Type B pancreatic cell (in vitro differentiated cells): ENCODE measurements around the gene LDB3. TPM values are rescaled to one million over a fixed set of nuclear protein-coding genes. Genes with fewer than 3 reads are reported as not detected.
A peak's percentile ranks its signal among the peaks of the same experiment; 100 is the strongest.

ENCODE experiments used
- DNase-seq: peaks from one replicate; pipeline ENCODE4 v3.0.0; 2021; ENCODE audit warnings: mixed read lengths; ENCODE audit not compliant: unreplicated experiment; ENCODE audit errors: extremely low spot score
- H3K27ac Mint-ChIP-seq: 2 replicates; pipeline ENCODE4 v1.8.0; 2021; ENCODE audit warnings: mild to moderate bottlenecking, mixed read lengths
- H3K27me3 Mint-ChIP-seq: 2 replicates; pipeline ENCODE4 v1.8.0; 2021; ENCODE audit warnings: mixed read lengths
- H3K36me3 Mint-ChIP-seq: 2 replicates; pipeline ENCODE4 v1.8.0; 2021; ENCODE audit warnings: mixed read lengths
- H3K4me1 Mint-ChIP-seq: one replicate; pipeline ENCODE4 v1.8.0; 2021; ENCODE audit warnings: mixed read lengths; ENCODE audit not compliant: unreplicated experiment
- H3K4me3 Mint-ChIP-seq: 2 replicates; pipeline ENCODE4 v1.8.0; 2021; ENCODE audit warnings: mild to moderate bottlenecking, mixed read lengths
- H3K9me3 Mint-ChIP-seq: 2 replicates; pipeline ENCODE4 v1.8.0; 2021; ENCODE audit warnings: mixed read lengths
- CTCF ChIP-seq: fragments of 200-600 bp; sonication (generic); conservative IDR thresholded peaks from 2 replicates; pipeline ENCODE4 v1.5.0; 2021; ENCODE audit warnings: antibody characterized with exemption, mild to moderate bottlenecking
- total RNA-seq: library from RNA; stranded (reverse); gene quantifications from 2 replicates; pipeline ENCODE4 v1.2.1, GENCODE V29; 2021; ENCODE audit warnings: low replicate concordance

Gene LDB3
- total RNA-seq, 1 donor from 2014 or later = 0.85 TPM

GRCh38 chr10:86768412-86769062 lies 100.2 kb downstream of the LDB3 start:
- H3K27me3 Mint-ChIP-seq = no peaks in the 10 kb centered on the region
- no peaks in the 10 kb centered on the region for H3K9me3 Mint-ChIP-seq
- H3K4me3 Mint-ChIP-seq = no peak overlapping the region
- H3K4me1 Mint-ChIP-seq = peaks cover 51% of the 10 kb centered on the region
- H3K27ac Mint-ChIP-seq = no peak overlapping the region
- TF ChIP-seq CTCF = no peak
- H3K36me3 Mint-ChIP-seq = peaks cover 11% of the 10 kb centered on the region
- DNase-seq = no peak

GRCh38 chr10:86769991-86770390 lies 101.7 kb downstream of the LDB3 start:
- Mint-ChIP-seq H3K36me3 (peaks cover 7% of the 10 kb centered on the region), H3K4me1 (peaks cover 50% of the 10 kb centered on the region), H3K27me3 (no peaks in the 10 kb centered on the region), H3K27ac (no peak overlapping the region), H3K9me3 (no peaks in the 10 kb centered on the region), H3K4me3 (no peak overlapping the region)
- DNase-seq = no peak
- TF ChIP-seq CTCF = no peak

- Mint-ChIP-seq H3K27ac (no peak overlapping the region), H3K27me3 (no peaks in the 10 kb centered on the region), H3K36me3 (peaks cover 6% of the 10 kb centered on the region), H3K4me1 (peaks cover 52% of the 10 kb centered on the region), H3K4me3 (no peak overlapping the region), H3K9me3 (no peaks in the 10 kb centered on the region)
- no peak for DNase-seq
- TF ChIP-seq CTCF = no peak
Measured at GRCh38 chr10:86770412-86770960, 102.2 kb downstream of the LDB3 start.

GRCh38 chr10:86773498-86773897 lies 105.2 kb downstream of the LDB3 start:
- Mint-ChIP-seq H3K27ac (no peak overlapping the region), H3K9me3 (no peaks in the 10 kb centered on the region), H3K36me3 (no peaks in the 10 kb centered on the region), H3K4me1 (peaks cover 43% of the 10 kb centered on the region), H3K4me3 (no peak overlapping the region), H3K27me3 (no peaks in the 10 kb centered on the region)
- no peak for DNase-seq
- no peak for TF ChIP-seq CTCF

- TF ChIP-seq CTCF = no peak
- peak overlapping the region; percentile 50 for H3K27ac Mint-ChIP-seq
- H3K27me3 Mint-ChIP-seq = no peaks in the 10 kb centered on the region
- no peak for DNase-seq
- H3K4me3 Mint-ChIP-seq = no peak overlapping the region
- H3K4me1 Mint-ChIP-seq = peaks cover 28% of the 10 kb centered on the region
- H3K36me3 Mint-ChIP-seq = peaks cover 10% of the 10 kb centered on the region
- peaks cover 3% of the 10 kb centered on the region for H3K9me3 Mint-ChIP-seq
Measured at GRCh38 chr10:86775056-86775869, 107.0 kb downstream of the LDB3 start.
